HFFc6 (cell line): ENCODE data around the gene CATSPERE. TPM values are rescaled to one million over a fixed set of nuclear protein-coding genes. Genes with fewer than 3 reads are reported as not detected.
A peak's percentile ranks its signal among the peaks of the same experiment; 100 is the strongest.

ENCODE experiments used
- DNase-seq: peaks from one replicate; pipeline ENCODE4 v3.0.0-alpha.2; 2018
- H3K27ac Mint-ChIP-seq: 2 replicates; pipeline ENCODE4 v1.8.0; 2020; ENCODE audit warnings: mild to moderate bottlenecking, mixed read lengths
- H3K27me3 Mint-ChIP-seq: 2 replicates; pipeline ENCODE4 v1.8.0; 2021; ENCODE audit warnings: mild to moderate bottlenecking, moderate library complexity, mixed read lengths; ENCODE audit not compliant: insufficient read depth
- H3K36me3 Mint-ChIP-seq: 2 replicates; pipeline ENCODE4 v1.8.0; 2021; ENCODE audit warnings: low read depth, mixed read lengths
- H3K4me1 Mint-ChIP-seq: 2 replicates; pipeline ENCODE4 v1.8.0; 2020; ENCODE audit warnings: low read depth, mixed read lengths
- H3K4me3 Mint-ChIP-seq: 2 replicates; pipeline ENCODE4 v1.8.0; 2020; ENCODE audit warnings: mild to moderate bottlenecking, moderate library complexity, mixed read lengths
- H3K9me3 Mint-ChIP-seq: 2 replicates; pipeline ENCODE4 v1.8.0; 2020; ENCODE audit warnings: mild to moderate bottlenecking, mixed read lengths
- long read RNA-seq: library from polyadenylated mRNA; unstranded; transcript quantifications from one replicate; pipeline ENCODE4 v2.0.0, GENCODE V29; 2019
- total RNA-seq, 6 experiments: library from RNA; stranded (reverse); fragmentation: NEBNext Ultra II Directional; extraction: Animal tissue kit (Norgen Biotek cat#: 25700); gene quantifications; 2 replicates in 1 of 6; 3 replicates in 5 of 6; pipeline ENCODE4 v1.2.3, GENCODE V29; 2021
- TF ChIP-seq, protein P1 (sequence below): fragments of 200-600 bp; sonication (generic); IDR thresholded peaks from 2 replicates; pipeline ENCODE4 v1.5.0; 2021; ENCODE audit warnings: antibody characterized with exemption, mild to moderate bottlenecking

Gene CATSPERE, protein sequence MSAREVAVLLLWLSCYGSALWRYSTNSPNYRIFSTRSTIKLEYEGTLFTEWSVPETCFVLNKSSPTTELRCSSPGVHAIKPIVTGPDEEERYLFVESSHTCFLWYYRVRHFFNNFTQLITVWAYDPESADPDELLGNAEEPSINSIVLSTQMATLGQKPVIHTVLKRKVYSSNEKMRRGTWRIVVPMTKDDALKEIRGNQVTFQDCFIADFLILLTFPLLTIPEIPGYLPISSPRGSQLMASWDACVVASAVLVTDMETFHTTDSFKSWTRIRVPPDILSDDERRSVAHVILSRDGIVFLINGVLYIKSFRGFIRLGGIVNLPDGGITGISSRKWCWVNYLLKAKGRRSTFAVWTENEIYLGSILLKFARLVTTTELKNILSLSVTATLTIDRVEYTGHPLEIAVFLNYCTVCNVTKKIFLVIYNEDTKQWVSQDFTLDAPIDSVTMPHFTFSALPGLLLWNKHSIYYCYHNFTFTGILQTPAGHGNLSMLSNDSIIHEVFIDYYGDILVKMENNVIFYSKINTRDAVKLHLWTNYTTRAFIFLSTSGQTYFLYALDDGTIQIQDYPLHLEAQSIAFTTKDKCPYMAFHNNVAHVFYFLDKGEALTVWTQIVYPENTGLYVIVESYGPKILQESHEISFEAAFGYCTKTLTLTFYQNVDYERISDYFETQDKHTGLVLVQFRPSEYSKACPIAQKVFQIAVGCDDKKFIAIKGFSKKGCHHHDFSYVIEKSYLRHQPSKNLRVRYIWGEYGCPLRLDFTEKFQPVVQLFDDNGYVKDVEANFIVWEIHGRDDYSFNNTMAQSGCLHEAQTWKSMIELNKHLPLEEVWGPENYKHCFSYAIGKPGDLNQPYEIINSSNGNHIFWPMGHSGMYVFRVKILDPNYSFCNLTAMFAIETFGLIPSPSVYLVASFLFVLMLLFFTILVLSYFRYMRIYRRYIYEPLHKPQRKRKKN
- under 1 TPM; 0.15 to 0.74 (median 0.34) TPM for total RNA-seq
- long read RNA-seq: 0 reads

DNA sequence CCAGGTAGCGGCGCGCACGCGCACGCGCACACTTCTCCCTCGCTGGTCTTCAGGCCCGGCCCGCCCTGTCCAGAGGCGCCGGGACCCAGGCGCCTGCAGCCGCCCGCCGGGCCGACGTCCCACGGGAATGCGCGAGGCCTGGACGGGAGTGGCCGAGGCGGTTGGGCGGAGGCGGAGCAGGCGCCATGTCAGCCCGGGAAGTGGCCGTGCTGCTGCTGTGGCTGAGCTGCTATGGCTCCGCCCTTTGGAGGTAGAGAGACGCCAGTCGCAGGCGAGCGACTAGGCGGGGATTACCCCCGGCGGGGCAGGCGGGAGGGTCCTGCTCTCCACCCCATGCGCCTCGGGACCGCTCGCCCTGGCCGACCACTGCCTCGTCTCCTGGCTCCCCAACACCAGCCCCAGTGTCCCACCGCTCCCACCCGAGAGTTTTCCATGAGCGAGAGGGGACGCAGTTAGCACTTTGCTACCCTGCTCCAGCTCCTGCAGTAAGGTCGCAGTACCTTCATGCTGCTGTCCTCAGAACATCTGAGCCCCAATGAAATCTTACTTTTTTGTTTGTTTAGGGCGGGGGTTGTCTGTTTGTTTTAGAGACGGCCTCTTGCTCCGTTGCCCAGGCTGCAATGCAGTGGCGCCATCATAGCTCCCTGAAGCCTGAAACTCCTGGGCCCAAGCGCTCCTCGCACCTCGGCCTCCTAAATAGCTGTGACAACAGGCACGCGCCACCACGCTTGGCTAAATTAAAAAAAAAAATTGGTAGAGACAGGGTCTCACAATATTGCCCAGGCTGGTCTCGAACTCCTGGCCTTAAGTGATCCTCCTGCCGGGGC lies at the start of gene CATSPERE:
Gene CATSPERE (plus strand): TSS at position 29 of the 827 bp plus-strand sequence. CDS start 157 bp downstream, at position 186.
- peaks cover 4% of the 10 kb centered on the region for H3K9me3 Mint-ChIP-seq
- H3K27me3 Mint-ChIP-seq: no peaks in the 10 kb centered on the region; the same call in 1 of the 2 replicates
- TF ChIP-seq, protein P1, sequence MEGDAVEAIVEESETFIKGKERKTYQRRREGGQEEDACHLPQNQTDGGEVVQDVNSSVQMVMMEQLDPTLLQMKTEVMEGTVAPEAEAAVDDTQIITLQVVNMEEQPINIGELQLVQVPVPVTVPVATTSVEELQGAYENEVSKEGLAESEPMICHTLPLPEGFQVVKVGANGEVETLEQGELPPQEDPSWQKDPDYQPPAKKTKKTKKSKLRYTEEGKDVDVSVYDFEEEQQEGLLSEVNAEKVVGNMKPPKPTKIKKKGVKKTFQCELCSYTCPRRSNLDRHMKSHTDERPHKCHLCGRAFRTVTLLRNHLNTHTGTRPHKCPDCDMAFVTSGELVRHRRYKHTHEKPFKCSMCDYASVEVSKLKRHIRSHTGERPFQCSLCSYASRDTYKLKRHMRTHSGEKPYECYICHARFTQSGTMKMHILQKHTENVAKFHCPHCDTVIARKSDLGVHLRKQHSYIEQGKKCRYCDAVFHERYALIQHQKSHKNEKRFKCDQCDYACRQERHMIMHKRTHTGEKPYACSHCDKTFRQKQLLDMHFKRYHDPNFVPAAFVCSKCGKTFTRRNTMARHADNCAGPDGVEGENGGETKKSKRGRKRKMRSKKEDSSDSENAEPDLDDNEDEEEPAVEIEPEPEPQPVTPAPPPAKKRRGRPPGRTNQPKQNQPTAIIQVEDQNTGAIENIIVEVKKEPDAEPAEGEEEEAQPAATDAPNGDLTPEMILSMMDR: no peak
- peaks cover 11% of the 10 kb centered on the region for H3K36me3 Mint-ChIP-seq
- peak; percentile 65 for DNase-seq
- peak within 1 kb of the TSS; percentile 86 for H3K4me3 Mint-ChIP-seq
- H3K27ac Mint-ChIP-seq: peak within 1 kb of the TSS; percentile 87
- H3K4me1 Mint-ChIP-seq: peaks cover 12% of the 10 kb centered on the region

DNA sequence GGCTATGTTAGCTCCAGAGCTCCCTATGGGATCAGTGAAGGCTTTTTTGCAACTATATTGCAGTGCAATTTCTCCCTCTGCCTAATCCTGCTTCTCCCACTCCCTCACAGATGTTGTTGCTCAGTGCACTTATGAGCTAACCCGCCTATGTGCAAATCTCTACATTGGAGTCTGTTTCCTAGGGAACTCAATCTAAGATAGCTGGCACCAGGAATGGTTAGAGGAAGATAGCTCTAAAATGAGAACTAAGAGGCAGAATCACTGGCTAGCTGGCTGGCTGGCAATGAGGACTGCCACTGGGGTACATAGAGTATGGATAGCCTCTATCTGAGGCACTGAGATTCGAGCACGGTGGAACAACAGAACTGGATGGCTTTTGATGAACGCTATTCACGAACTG lies 48.9 kb upstream of the CATSPERE start:
- no peak overlapping the region for H3K27ac Mint-ChIP-seq
- H3K27me3 Mint-ChIP-seq: no peaks in the 10 kb centered on the region
- peaks cover 41% of the 10 kb centered on the region for H3K4me1 Mint-ChIP-seq
- H3K4me3 Mint-ChIP-seq: no peak overlapping the region
- H3K36me3 Mint-ChIP-seq: peaks cover 40% of the 10 kb centered on the region
- H3K9me3 Mint-ChIP-seq: no peaks in the 10 kb centered on the region
- TF ChIP-seq, protein P1: no peak
- no peak for DNase-seq

DNA sequence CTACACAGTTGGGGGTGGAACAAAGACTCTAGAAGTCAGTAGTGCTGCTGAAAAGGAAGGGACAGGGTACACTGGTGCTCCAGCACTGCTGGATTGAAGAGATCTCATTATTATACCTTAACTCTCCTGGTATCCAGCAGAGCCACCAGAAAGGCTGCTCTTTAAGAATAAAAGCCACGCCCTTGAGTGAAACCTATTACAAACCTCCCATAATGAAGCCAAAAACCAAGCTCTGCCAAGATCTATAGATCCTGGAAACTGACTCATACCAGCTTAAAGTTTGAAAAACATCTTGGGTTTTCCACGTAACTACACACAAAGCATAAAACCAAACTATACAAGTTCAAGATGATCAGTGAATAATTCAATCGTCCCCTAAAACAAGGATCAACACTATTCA lies 47.3 kb upstream of the CATSPERE start:
- TF ChIP-seq, protein P1: no peak
- Mint-ChIP-seq H3K27ac (0 out of 2 replicates have a peak overlapping the region, but pooled peaks have one; percentile 13), H3K36me3 (peaks cover 44% of the 10 kb centered on the region), H3K27me3 (no peaks in the 10 kb centered on the region), H3K9me3 (no peaks in the 10 kb centered on the region), H3K4me1 (peaks cover 41% of the 10 kb centered on the region), H3K4me3 (no peak overlapping the region)
- no peak for DNase-seq

DNA sequence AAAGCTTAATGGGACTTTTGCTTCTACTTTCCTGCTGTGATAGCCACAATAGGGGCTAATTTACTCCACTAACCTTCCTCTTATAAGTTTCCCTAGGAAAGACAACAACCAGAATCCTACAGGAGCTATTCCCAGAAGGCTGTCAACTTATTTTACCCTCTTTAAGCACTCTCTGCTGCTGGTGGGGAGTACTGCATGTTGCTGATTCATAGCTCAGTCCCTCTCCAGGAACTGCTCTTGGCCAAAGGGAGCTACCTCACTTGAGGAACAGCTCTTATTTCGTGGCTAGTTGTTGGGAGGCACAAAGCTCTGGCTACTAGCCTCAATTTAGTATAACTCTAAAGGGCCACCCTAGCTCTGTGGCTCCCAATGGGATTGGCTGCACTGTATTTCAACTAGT lies 46.5 kb upstream of the CATSPERE start:
- TF ChIP-seq, protein P1: peak; percentile 70
- Mint-ChIP-seq H3K27ac (peak overlapping the region; percentile 56; the same call in 1 of the 2 replicates), H3K9me3 (no peaks in the 10 kb centered on the region), H3K4me3 (no peak overlapping the region), H3K4me1 (peaks cover 40% of the 10 kb centered on the region), H3K27me3 (no peaks in the 10 kb centered on the region), H3K36me3 (peaks cover 39% of the 10 kb centered on the region)
- DNase-seq: peak; percentile 73

DNA sequence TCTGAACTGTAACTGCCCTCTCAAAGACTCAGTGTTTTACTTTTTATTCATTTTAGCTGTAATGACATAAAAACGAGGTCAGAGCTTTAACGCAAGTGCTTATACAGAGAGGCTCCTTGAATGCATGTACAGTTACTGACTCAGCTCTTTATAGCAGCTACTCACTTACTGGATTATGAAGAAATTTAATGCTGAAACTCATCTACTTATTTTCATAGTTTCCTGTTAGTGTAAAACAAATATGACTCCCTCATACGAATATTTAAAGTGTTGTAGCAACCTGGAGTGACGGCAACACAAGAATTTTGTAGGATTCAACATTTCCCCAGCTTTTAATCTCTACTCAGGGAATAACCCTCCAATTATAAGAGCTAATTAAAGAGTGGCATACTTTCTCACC lies 42.0 kb upstream of the CATSPERE start:
- TF ChIP-seq, protein P1: no peak
- H3K27me3 Mint-ChIP-seq: no peaks in the 10 kb centered on the region
- no peak overlapping the region for H3K4me3 Mint-ChIP-seq

More for the DNA sequence above, 42.0 kb upstream of the CATSPERE start:
- H3K4me1 Mint-ChIP-seq: peaks cover 18% of the 10 kb centered on the region
- DNase-seq: no peak
- peaks cover 22% of the 10 kb centered on the region for H3K36me3 Mint-ChIP-seq
- no peaks in the 10 kb centered on the region for H3K9me3 Mint-ChIP-seq
- H3K27ac Mint-ChIP-seq: no peak overlapping the region
